Measurements from ENCODE around the gene FAR2. TPM values are rescaled to one million over a fixed set of nuclear protein-coding genes. Genes with fewer than 3 reads are reported as not detected.
"Not testable (repeated sequence)": the region's sequence is repeated elsewhere in the genome, so short reads cannot be mapped to it uniquely, and the experiment has no call there.

FAR2 gene
- total RNA-seq, 2 experiments from 2014 or later, result 0.53 to 1.6 TPM

DNA sequence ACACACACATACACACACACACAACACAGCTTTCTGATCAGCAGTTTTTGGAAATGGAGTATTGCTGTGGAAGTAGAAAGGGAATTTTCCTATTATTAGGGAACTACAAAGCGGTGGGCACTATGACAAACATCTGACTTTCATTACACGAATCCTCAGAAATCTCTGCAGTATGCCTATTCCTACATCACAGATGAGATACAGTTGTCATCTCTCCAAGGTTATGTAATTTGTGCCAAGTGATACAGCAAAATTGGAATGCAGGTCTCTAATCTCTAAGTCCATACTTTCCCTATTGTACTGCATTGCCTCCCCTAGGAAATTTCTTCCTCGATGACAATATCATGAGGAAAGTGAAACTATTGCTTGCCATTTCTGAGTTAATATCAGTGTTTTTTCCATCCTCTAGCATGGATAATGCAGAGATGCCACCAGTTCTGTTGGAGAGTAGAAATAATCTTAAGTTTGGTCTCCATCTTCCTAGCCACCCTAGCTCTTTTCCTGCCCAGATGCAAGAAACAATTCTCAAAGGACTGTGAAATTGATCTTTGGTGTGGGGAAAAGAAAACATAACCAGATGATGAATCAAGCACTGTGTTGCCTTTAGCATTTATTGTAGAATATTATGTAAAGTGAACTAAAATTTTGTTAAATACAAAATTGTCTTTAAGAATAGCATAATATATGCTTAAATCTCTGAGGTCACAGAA, 137.2 kb downstream of the FAR2 start:
- Mint-ChIP-seq H3K27ac (no peak overlapping the region), H3K9me3 (peaks cover 3% of the 10 kb centered on the region), H3K4me3 (no peak overlapping the region), H3K36me3 (ENCODE audit: low read depth) (no peaks in the 10 kb centered on the region), H3K4me1 (ENCODE audit: low read depth) (no peaks in the 10 kb centered on the region), H3K27me3 (no peaks in the 10 kb centered on the region)
- H3K4me1 ChIP-seq (ENCODE audit: insufficient read depth, low read length), result no peaks in the 10 kb centered on the region
- TF ChIP-seq, protein P1, sequence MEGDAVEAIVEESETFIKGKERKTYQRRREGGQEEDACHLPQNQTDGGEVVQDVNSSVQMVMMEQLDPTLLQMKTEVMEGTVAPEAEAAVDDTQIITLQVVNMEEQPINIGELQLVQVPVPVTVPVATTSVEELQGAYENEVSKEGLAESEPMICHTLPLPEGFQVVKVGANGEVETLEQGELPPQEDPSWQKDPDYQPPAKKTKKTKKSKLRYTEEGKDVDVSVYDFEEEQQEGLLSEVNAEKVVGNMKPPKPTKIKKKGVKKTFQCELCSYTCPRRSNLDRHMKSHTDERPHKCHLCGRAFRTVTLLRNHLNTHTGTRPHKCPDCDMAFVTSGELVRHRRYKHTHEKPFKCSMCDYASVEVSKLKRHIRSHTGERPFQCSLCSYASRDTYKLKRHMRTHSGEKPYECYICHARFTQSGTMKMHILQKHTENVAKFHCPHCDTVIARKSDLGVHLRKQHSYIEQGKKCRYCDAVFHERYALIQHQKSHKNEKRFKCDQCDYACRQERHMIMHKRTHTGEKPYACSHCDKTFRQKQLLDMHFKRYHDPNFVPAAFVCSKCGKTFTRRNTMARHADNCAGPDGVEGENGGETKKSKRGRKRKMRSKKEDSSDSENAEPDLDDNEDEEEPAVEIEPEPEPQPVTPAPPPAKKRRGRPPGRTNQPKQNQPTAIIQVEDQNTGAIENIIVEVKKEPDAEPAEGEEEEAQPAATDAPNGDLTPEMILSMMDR (IDR thresholded peaks at IDR 0.05), result no peak
- H3K36me3 ChIP-seq (ENCODE audit: insufficient read depth, low read length), result no peaks in the 10 kb centered on the region
- ATAC-seq (ENCODE audit: poor library complexity) (no peak), DNase-seq (no peak)
- no peaks in the 10 kb centered on the region for H3K27me3 ChIP-seq (ENCODE audit: control insufficient read depth in 1 of 2, insufficient read depth in 2 of 2, low read length in 2 of 2)
- no peak overlapping the region for H3K27ac ChIP-seq (ENCODE audit: low read depth in 1 of 2, low read length in 2 of 2)
- CTCF ChIA-PET, result no interaction called here
- intact Hi-C loops (cut with DNase I, micrococcal nuclease), result no loop called here
- POLR2A ChIA-PET, result no interaction called here
- H3K9me3 ChIP-seq (ENCODE audit: control insufficient read depth in 1 of 2, insufficient read depth in 1 of 2, low read length in 2 of 2), result no peaks in the 10 kb centered on the region
- H3K4me3 ChIP-seq (ENCODE audit: low read length), result no peak overlapping the region

DNA sequence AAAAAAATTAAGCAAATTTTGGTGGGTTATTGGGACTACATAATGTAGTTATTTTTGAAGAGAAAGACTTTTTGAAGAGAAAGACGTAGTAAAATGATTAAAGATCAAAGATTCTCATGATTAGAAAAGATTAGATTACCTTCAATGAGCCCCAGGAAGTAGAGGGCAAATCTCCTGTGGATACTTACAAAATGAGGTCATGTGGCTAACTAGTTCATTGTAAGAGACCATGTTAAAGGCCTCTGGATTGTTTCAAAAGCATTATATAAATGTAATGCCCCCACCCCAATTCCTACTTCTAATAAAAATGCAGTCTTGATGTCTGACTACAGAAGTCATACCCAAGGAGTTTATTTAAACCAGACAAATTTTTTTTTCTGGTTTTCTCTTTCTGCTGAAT, 138.5 kb downstream of the FAR2 start:
- no peak overlapping the region for H3K27ac ChIP-seq (ENCODE audit: low read depth in 1 of 2, low read length in 2 of 2)
- intact Hi-C loops (cut with DNase I, micrococcal nuclease), result no loop called here
- no peaks in the 10 kb centered on the region for H3K9me3 ChIP-seq (ENCODE audit: control insufficient read depth in 1 of 2, insufficient read depth in 1 of 2, low read length in 2 of 2)
- H3K36me3 ChIP-seq (ENCODE audit: insufficient read depth, low read length), result no peaks in the 10 kb centered on the region
- H3K4me3 Mint-ChIP-seq, result no peak overlapping the region
- no peaks in the 10 kb centered on the region for H3K4me1 ChIP-seq (ENCODE audit: insufficient read depth, low read length)
- H3K27me3 ChIP-seq (ENCODE audit: control insufficient read depth in 1 of 2, insufficient read depth in 2 of 2, low read length in 2 of 2), result no peaks in the 10 kb centered on the region
- no peak overlapping the region for H3K4me3 ChIP-seq (ENCODE audit: low read length)
- no peaks in the 10 kb centered on the region for H3K27me3 Mint-ChIP-seq
- no peak for DNase-seq
- ChIA-PET POLR2A (no interaction called here), CTCF (no interaction called here)
- no peaks in the 10 kb centered on the region for H3K4me1 Mint-ChIP-seq (ENCODE audit: low read depth)
- peaks cover 3% of the 10 kb centered on the region for H3K9me3 Mint-ChIP-seq
- H3K36me3 Mint-ChIP-seq (ENCODE audit: low read depth), result no peaks in the 10 kb centered on the region
- TF ChIP-seq, protein P1 (IDR thresholded peaks at IDR 0.05), result no peak
- no peak overlapping the region for H3K27ac Mint-ChIP-seq
- ATAC-seq (ENCODE audit: poor library complexity), result no peak

DNA sequence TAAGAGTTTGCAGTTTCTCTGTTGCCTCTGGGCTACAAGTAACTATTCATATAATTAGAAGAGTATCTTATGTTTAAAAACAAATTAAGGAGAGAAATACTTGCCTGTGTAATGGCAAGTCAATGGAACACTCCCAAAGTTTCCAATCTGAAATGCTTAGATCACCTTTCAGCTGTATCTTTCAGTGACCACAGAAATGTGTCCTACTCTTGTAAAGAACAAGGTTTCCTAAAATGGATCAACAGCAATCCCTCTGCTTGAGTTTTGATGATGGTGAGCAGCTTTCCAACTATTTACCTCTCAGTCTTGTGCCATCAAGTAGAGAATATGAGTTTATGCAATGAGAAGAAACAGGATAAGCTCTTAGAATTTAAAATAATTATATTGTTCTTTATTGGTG, 139.0 kb downstream of the FAR2 start:
- ChIA-PET CTCF (no interaction called here), POLR2A (no interaction called here)
- Mint-ChIP-seq H3K4me3 (no peak overlapping the region), H3K27me3 (no peaks in the 10 kb centered on the region), H3K27ac (no peak overlapping the region), H3K36me3 (ENCODE audit: low read depth) (no peaks in the 10 kb centered on the region), H3K9me3 (peaks cover 3% of the 10 kb centered on the region), H3K4me1 (ENCODE audit: low read depth) (no peaks in the 10 kb centered on the region)
- TF ChIP-seq, protein P1 (IDR thresholded peaks at IDR 0.05), result no peak
- Histone ChIP-seq H3K27me3 (ENCODE audit: control insufficient read depth in 1 of 2, insufficient read depth in 2 of 2, low read length in 2 of 2) (no peaks in the 10 kb centered on the region), H3K9me3 (ENCODE audit: control insufficient read depth in 1 of 2, insufficient read depth in 1 of 2, low read length in 2 of 2) (no peaks in the 10 kb centered on the region), H3K36me3 (ENCODE audit: insufficient read depth, low read length) (no peaks in the 10 kb centered on the region), H3K27ac (ENCODE audit: low read depth in 1 of 2, low read length in 2 of 2) (no peak overlapping the region), H3K4me3 (ENCODE audit: low read length) (no peak overlapping the region), H3K4me1 (ENCODE audit: insufficient read depth, low read length) (no peaks in the 10 kb centered on the region)
- ATAC-seq (ENCODE audit: poor library complexity) (no peak), DNase-seq (no peak)
- intact Hi-C loops (cut with DNase I, micrococcal nuclease), result no loop called here

DNA sequence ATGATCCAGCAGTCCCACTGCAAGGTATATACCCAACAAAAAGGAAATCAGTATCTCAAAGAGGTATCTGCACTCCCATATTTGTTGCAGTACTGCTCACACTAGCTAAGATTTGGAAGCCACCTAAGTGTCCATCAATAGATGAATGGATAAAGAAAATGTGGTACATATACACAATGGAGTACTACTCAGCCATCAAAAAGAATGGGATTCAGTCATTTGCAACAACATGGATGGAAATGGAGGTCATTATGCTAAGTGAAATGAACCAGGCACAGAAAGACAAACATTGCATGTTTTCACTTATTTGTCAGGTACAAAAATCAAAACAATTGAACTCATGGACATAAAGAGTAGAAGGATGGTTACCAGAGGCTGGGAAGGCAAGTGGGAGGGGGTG, 141.4 kb downstream of the FAR2 start:
- H3K27ac Mint-ChIP-seq; H3K4me3 ChIP-seq (ENCODE audit: low read length); H3K4me1 Mint-ChIP-seq (ENCODE audit: low read depth); H3K27me3 ChIP-seq (ENCODE audit: control insufficient read depth in 1 of 2, insufficient read depth in 2 of 2, low read length in 2 of 2); H3K27ac ChIP-seq (ENCODE audit: low read depth in 1 of 2, low read length in 2 of 2); H3K9me3 ChIP-seq (ENCODE audit: control insufficient read depth in 1 of 2, insufficient read depth in 1 of 2, low read length in 2 of 2); CTCF ChIA-PET; POLR2A ChIA-PET; H3K36me3 ChIP-seq (ENCODE audit: insufficient read depth, low read length); H3K4me1 ChIP-seq (ENCODE audit: insufficient read depth, low read length); H3K27me3 Mint-ChIP-seq; H3K36me3 Mint-ChIP-seq (ENCODE audit: low read depth); H3K9me3 Mint-ChIP-seq; H3K4me3 Mint-ChIP-seq; ATAC-seq (ENCODE audit: poor library complexity); DNase-seq; intact Hi-C loops (cut with DNase I, micrococcal nuclease): not testable (repeated sequence)

All from CD4-positive, alpha-beta T cell (primary cell).